ENCODE results near the gene AFAP1. TPM values are rescaled to one million over a fixed set of nuclear protein-coding genes. Genes with fewer than 3 reads are reported as not detected.

The AFAP1 gene
- total and polyA plus RNA-seq, 2 of the 8 experiments (the other 6 are each of a cell fraction or from before 2014, with no cell fraction given): 3.6 to 18.2 TPM

DNA sequence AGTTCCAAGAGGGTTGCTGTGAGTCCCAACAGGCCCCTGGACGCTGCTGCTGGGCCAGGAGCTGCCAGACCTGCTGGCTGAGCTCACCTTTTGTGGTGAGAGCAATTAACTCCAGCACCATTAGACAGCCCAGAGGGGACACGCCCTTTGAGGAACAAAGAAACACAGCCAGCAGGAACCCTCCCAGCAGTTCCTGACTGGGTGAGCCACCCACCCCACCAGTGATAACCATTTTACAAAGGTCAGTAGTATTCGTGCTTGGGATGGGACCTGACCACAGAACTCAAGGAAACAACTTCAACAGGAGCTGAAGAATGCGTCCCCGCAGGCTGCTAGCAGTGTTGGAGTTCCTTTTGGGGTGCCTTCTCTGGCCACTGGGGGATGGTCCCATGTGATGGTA lies 38.8 kb upstream of the AFAP1 start (continued):
- no peak for TF ChIP-seq CHD7 (IDR thresholded peaks at IDR 0.05; ENCODE audit: insufficient replicate concordance, low read length)
- no peak for TF ChIP-seq SRF (IDR thresholded peaks at IDR 0.05; ENCODE audit: low read depth, low read length)
- no peak for TF ChIP-seq BACH1 (IDR thresholded peaks at IDR 0.05; ENCODE audit: low read length)
- TF ChIP-seq RAD21 (IDR thresholded peaks at IDR 0.05 in 1 of 2, conservative IDR thresholded peaks at IDR 0.05 in 1 of 2; ENCODE audit: low read depth in 2 of 2, low read length in 2 of 2): no peak

Measured in H1 (cell line).